ENCODE results near the gene NFXL1. TPM values are rescaled to one million over a fixed set of nuclear protein-coding genes. Genes with fewer than 3 reads are reported as not detected.

Gene NFXL1
- total RNA-seq, 1 donor from 2014 or later: 13.0 TPM

DNA sequence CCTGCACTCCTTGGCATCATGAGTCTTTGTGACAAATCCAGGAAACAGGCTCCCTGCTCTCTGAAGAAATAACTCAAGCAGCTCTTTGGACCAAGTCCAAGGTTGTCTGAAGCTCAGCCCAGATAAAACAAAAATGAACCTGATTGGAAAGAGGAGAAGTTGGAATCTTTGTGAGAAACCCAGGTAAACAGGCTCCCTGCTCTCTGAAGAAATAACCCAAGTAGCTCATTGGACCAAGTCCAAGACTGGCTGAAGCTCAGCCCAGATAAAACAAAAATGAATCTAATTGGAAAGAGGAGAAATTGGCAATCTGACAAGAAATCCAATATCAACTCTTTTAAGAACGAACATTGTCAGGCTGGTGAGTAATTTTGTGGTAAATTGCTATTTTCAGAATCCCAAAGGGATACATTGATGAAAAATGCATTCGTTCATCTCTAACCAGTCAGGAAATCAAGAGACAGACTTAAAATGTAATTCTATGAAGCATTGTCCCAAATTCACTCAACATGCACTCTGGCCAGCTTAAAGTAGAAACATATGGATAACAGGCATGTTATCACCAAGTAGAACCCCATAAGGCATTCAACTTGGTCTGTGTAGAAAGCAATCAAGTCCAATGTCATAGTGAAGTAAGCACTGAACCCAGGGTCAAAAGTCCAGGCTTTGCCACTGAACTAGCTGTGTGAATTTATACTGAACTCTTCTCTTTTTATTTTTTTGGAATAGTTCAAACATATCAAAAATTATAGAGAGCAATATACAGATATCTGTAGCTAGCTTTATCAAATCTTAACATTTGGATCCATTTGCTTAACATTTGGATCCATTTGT lies 16.8 kb upstream of the NFXL1 start:
- H3K36me3 Mint-ChIP-seq (ENCODE audit: low read depth, unreplicated experiment): no peaks in the 10 kb centered on the region
- Histone ChIP-seq H3K4me3 (ENCODE audit: insufficient read depth, low read depth, low read length) (no peak overlapping the region), H3K9me3 (ENCODE audit: insufficient read depth, low read depth, low read length) (no peaks in the 10 kb centered on the region), H3K27ac (ENCODE audit: low read depth, low read length) (peak overlapping the region; percentile 22), H3K36me3 (ENCODE audit: insufficient read depth, low read length) (no peaks in the 10 kb centered on the region), H2AFZ (ENCODE audit: low read depth, low read length) (peak overlapping the region; percentile 4), H3K9ac (ENCODE audit: low read length) (no peak overlapping the region), H3K79me2 (ENCODE audit: insufficient read depth, low read length) (no peaks in the 10 kb centered on the region), H3K27me3 (ENCODE audit: insufficient read depth, low read length) (no peaks in the 10 kb centered on the region), H4K20me1 (ENCODE audit: insufficient read depth, low read length) (no peaks in the 10 kb centered on the region), H3K4me2 (ENCODE audit: low read length) (peak overlapping the region; percentile 69), H3K4me1 (ENCODE audit: insufficient read depth, low read length) (peaks cover 9% of the 10 kb centered on the region)
- TF ChIP-seq EZH2 (IDR thresholded peaks at IDR 0.05; ENCODE audit: insufficient read depth, low read length) (no peak), CTCF (IDR thresholded peaks at IDR 0.05; ENCODE audit: insufficient read depth, low read depth, low read length) (no peak)
- no peaks in the 10 kb centered on the region for H3K27me3 Mint-ChIP-seq (ENCODE audit: low read depth, unreplicated experiment)
- DNase-seq (ENCODE audit: low read depth): peak; percentile 82
- FAIRE-seq: peak; percentile 71
- no peak overlapping the region for H3K27ac Mint-ChIP-seq (ENCODE audit: unreplicated experiment)
- H3K4me3 Mint-ChIP-seq (ENCODE audit: unreplicated experiment): no peak overlapping the region
- no peaks in the 10 kb centered on the region for H3K9me3 Mint-ChIP-seq (ENCODE audit: unreplicated experiment)
- H3K4me1 Mint-ChIP-seq (ENCODE audit: low read depth, unreplicated experiment): peaks cover 10% of the 10 kb centered on the region

DNA sequence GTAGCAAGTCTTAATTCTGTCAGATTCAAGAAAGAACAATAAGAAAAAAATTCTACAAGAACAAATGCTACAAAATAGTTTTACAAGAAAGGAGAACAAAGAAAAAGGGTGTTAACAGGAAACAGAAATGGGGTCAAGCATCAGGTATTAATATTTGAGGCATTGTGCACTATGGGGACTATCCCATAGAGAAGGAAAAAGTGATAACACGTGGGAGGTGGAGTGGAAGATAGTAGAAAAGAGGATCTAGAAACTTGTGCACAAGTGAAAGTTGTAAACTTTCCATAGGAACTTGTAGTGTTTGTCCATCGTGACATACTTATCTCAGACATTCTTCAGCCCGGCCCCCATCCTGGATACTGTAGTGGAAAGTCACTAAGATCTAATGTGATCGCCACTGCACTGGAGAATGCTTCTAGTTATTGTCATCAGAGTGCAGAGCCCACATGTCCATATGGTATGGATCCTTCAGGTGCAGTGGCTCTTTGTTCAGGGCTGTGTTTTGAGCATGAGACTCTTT lies 15.4 kb upstream of the NFXL1 start:
- H3K4me3 ChIP-seq (ENCODE audit: insufficient read depth, low read depth, low read length): no peak overlapping the region
- H3K4me3 Mint-ChIP-seq (ENCODE audit: unreplicated experiment): no peak overlapping the region
- DNase-seq (ENCODE audit: low read depth): no peak

More for the DNA sequence above, 15.4 kb upstream of the NFXL1 start:
- Histone ChIP-seq H3K9ac (ENCODE audit: low read length) (no peak overlapping the region), H3K79me2 (ENCODE audit: insufficient read depth, low read length) (no peaks in the 10 kb centered on the region), H3K4me1 (ENCODE audit: insufficient read depth, low read length) (peaks cover 9% of the 10 kb centered on the region), H4K20me1 (ENCODE audit: insufficient read depth, low read length) (no peaks in the 10 kb centered on the region), H3K27me3 (ENCODE audit: insufficient read depth, low read length) (no peaks in the 10 kb centered on the region), H3K4me2 (ENCODE audit: low read length) (no peak overlapping the region), H3K9me3 (ENCODE audit: insufficient read depth, low read depth, low read length) (no peaks in the 10 kb centered on the region), H3K36me3 (ENCODE audit: insufficient read depth, low read length) (no peaks in the 10 kb centered on the region), H2AFZ (ENCODE audit: low read depth, low read length) (no peak overlapping the region), H3K27ac (ENCODE audit: low read depth, low read length) (no peak overlapping the region)
- FAIRE-seq: no peak
- Mint-ChIP-seq H3K9me3 (ENCODE audit: unreplicated experiment) (no peaks in the 10 kb centered on the region), H3K4me1 (ENCODE audit: low read depth, unreplicated experiment) (peaks cover 10% of the 10 kb centered on the region), H3K27me3 (ENCODE audit: low read depth, unreplicated experiment) (no peaks in the 10 kb centered on the region), H3K27ac (ENCODE audit: unreplicated experiment) (no peak overlapping the region), H3K36me3 (ENCODE audit: low read depth, unreplicated experiment) (no peaks in the 10 kb centered on the region)
- TF ChIP-seq CTCF (IDR thresholded peaks at IDR 0.05; ENCODE audit: insufficient read depth, low read depth, low read length) (no peak), EZH2 (IDR thresholded peaks at IDR 0.05; ENCODE audit: insufficient read depth, low read length) (no peak)
